Testis (tissue), 3 donors: ENCODE measurements around the gene REPS1. TPM values are rescaled to one million over a fixed set of nuclear protein-coding genes. Genes with fewer than 3 reads are reported as not detected.

Experiments used
- DNase-seq: peaks from one replicate; pipeline ENCODE4 v3.0.0-alpha.2; 2019
- H3K27ac ChIP-seq, 2 donors: fragments of 200-600 bp; sonication (generic); one replicate each; pipeline ENCODE4 v1.5.1; 2019
- H3K27me3 ChIP-seq: fragments of 200-600 bp; sonication (generic); one replicate; pipeline ENCODE4 v1.5.1; 2019
- H3K36me3 ChIP-seq: fragments of 200-600 bp; sonication (generic); one replicate; pipeline ENCODE4 v1.5.1; 2017; ENCODE audit warnings: low read depth; ENCODE audit errors: missing control alignments
- H3K4me1 ChIP-seq: fragments of 200-600 bp; sonication (generic); one replicate; pipeline ENCODE4 v1.5.1; 2019
- H3K4me3 ChIP-seq, 2 donors: fragments of 200-600 bp; sonication (generic); one replicate each; pipeline ENCODE4 v1.5.1; 2017 to 2019
- H3K9me3 ChIP-seq: fragments of 200-600 bp; sonication (generic); one replicate; pipeline ENCODE4 v1.5.1; 2017
- CTCF ChIP-seq, 3 experiments: fragments of 450-650 bp in 2 of 3; fragments of 200-600 bp in 1 of 3; sonication (generic) in 1 of 3; IDR thresholded peaks; one replicate each; pipeline ENCODE4 v1.5.1; 2016 to 2019; ENCODE audit warnings: antibody characterized with exemption in 3 of 3, mild to moderate bottlenecking in 2 of 3, moderate library complexity in 1 of 3
- POLR2A ChIP-seq: fragments of 450-650 bp; IDR thresholded peaks from one replicate; pipeline ENCODE4 v1.6.1; 2017; ENCODE audit warnings: antibody characterized with exemption, mild to moderate bottlenecking, moderate library complexity
- WGBS, 2 donors: methylation state at CpG; one replicate each; pipeline ENCODE4 v1.1.5; 2018; 5-methylcytosine and 5-hydroxymethylcytosine counted together
- intact Hi-C: fragments of 100-400 bp; cut with DNase I; formaldehyde crosslinking; loops from one replicate; pipeline ENCODE4 v1.15.1; 2023; ENCODE audit warnings: low total_unique reads
- polyA plus RNA-seq: library from polyadenylated mRNA; stranded (reverse); fragments of 350-450 nt; fragmentation: Illumina TruSeq; extraction: RNeasy Lipid Tissue Mini Kit (QIAGEN cat#74804); gene quantifications from one replicate; pipeline ENCODE4 v1.2.3, GENCODE V29; 2014; ENCODE audit warnings: low read depth, low replicate concordance; ENCODE audit not compliant: insufficient read depth
- total RNA-seq, 2 donors: library from RNA; depleted of rRNA; stranded (reverse); fragments of >200 nt; gene quantifications; one replicate each; pipeline ENCODE4 v1.2.3, GENCODE V29; 2016

Gene REPS1
- total and polyA plus RNA-seq, 3 donors from 2014 or later: 82.0 to 170 (median 160) TPM

- Histone ChIP-seq H3K27ac (no peak overlapping the region), H3K4me1 (peaks cover 2% of the 10 kb centered on the region), H3K4me3 (no peak overlapping the region), H3K9me3 (no peaks in the 10 kb centered on the region), H3K36me3 (no peaks in the 10 kb centered on the region), H3K27me3 (no peaks in the 10 kb centered on the region)
- TF ChIP-seq POLR2A (no peak), CTCF (IDR thresholded peaks at IDR 0.05) (no peak)
- no peak for DNase-seq
- intact Hi-C loops: no loop called here
- 86 to 100% methylated on average over 1 of the region's 1 CpG for WGBS, 2 donors
These were observed 19.4 kb upstream of the REPS1 start for GRCh38 chr6:139007428-139007827.

GRCh38 chr6:139006477-139006876, 18.4 kb upstream of the REPS1 start:
- TF ChIP-seq CTCF (IDR thresholded peaks at IDR 0.05): no peak
- no peak for TF ChIP-seq POLR2A
- H3K4me1 ChIP-seq: no peaks in the 10 kb centered on the region
- no peaks in the 10 kb centered on the region for H3K36me3 ChIP-seq
- DNase-seq: no peak
- no peaks in the 10 kb centered on the region for H3K27me3 ChIP-seq
- WGBS, 2 donors: 96 to 97% methylated on average over 3 of the region's 3 CpGs
- no peaks in the 10 kb centered on the region for H3K9me3 ChIP-seq
- H3K27ac ChIP-seq: no peak overlapping the region
- intact Hi-C loops: no loop called here
- no peak overlapping the region for H3K4me3 ChIP-seq

GRCh38 chr6:139003751-139004150, 15.7 kb upstream of the REPS1 start:
- Histone ChIP-seq H3K36me3 (no peaks in the 10 kb centered on the region), H3K27me3 (no peaks in the 10 kb centered on the region), H3K9me3 (no peaks in the 10 kb centered on the region), H3K4me1 (no peaks in the 10 kb centered on the region), H3K27ac (no peak overlapping the region), H3K4me3 (no peak overlapping the region)
- TF ChIP-seq CTCF (IDR thresholded peaks at IDR 0.05): no peak
- no peak for TF ChIP-seq POLR2A
- intact Hi-C loops: no loop called here
- no peak for DNase-seq

GRCh38 chr6:138999949-139000725, 12.1 kb upstream of the REPS1 start:
- TF ChIP-seq CTCF (IDR thresholded peaks at IDR 0.05) (no peak), POLR2A (no peak)
- Histone ChIP-seq H3K27me3 (no peaks in the 10 kb centered on the region), H3K4me3 (no peak overlapping the region), H3K36me3 (no peaks in the 10 kb centered on the region), H3K27ac (no peak overlapping the region), H3K4me1 (no peaks in the 10 kb centered on the region), H3K9me3 (no peaks in the 10 kb centered on the region)
- whole genome bisulfite sequencing, 2 donors: 70 to 75% methylated on average over 4 of the region's 4 CpGs
- DNase-seq: no peak
- intact Hi-C loops: no loop called here

GRCh38 chr6:138997136-138997535, 9.1 kb upstream of the REPS1 start:
- Histone ChIP-seq H3K27ac (no peak overlapping the region), H3K4me3 (no peak overlapping the region), H3K9me3 (no peaks in the 10 kb centered on the region), H3K4me1 (no peaks in the 10 kb centered on the region), H3K36me3 (no peaks in the 10 kb centered on the region), H3K27me3 (no peaks in the 10 kb centered on the region)
- DNase-seq: no peak
- intact Hi-C loops: no loop called here
- TF ChIP-seq CTCF (IDR thresholded peaks at IDR 0.05): no peak
- no peak for TF ChIP-seq POLR2A
- WGBS, 2 donors: 87 to 88% methylated on average over 5 of the region's 5 CpGs
